Esophagus muscularis mucosa (tissue), 4 donors: ENCODE data around the gene MSMB.

ENCODE experiments used
- CTCF ChIP-seq, 3 experiments: fragments of 200-600 bp in 2 of 3; fragments of 450-650 bp in 1 of 3; sonication (generic) in 2 of 3; IDR thresholded peaks; one replicate each; pipeline ENCODE4 v1.5.1; 2017 to 2019; ENCODE audit warnings: antibody characterized with exemption in 3 of 3, mild to moderate bottlenecking in 2 of 3, moderate library complexity in 1 of 3
- EP300 ChIP-seq: sonication (generic); formaldehyde crosslinking; IDR thresholded peaks from one replicate; pipeline ENCODE4 v1.6.1; 2017; ENCODE audit warnings: antibody characterized with exemption
- POLR2A ChIP-seq: fragments of 450-650 bp; IDR thresholded peaks from one replicate; pipeline ENCODE4 v1.6.1; 2017; ENCODE audit warnings: antibody characterized with exemption, moderate library complexity, mild to moderate bottlenecking, low read depth
- POLR2AphosphoS5 ChIP-seq, 2 donors: sonication (generic); formaldehyde crosslinking; IDR thresholded peaks; one replicate each; pipeline ENCODE4 v1.6.1; 2017; ENCODE audit warnings: antibody characterized with exemption in 2 of 2

GRCh38 chr10:46019569-46020343 is 26.3 kb downstream of the MSMB start:
- TF ChIP-seq POLR2AphosphoS5 (IDR thresholded peaks at IDR 0.05) (peak in 1 of 2 donors; percentile 11), CTCF (IDR thresholded peaks at IDR 0.05) (no peak), POLR2A (no peak), EP300 (no peak)
